HEK293T (cell line): Measurements from ENCODE around the gene FBLN2.

Experiments used
- ARNT ChIP-seq: fragments of 450-650 bp; IDR thresholded peaks from 2 replicates; pipeline ENCODE4 v1.6.1; 2017; ENCODE audit warnings: mild to moderate bottlenecking
- CTBP1 ChIP-seq: fragments of 450-650 bp; IDR thresholded peaks from 2 replicates; pipeline ENCODE4 v1.6.1; 2016; ENCODE audit warnings: borderline replicate concordance
- ELF4 ChIP-seq: fragments of 450-650 bp; IDR thresholded peaks from 2 replicates; pipeline ENCODE4 v1.6.1; 2017; ENCODE audit warnings: antibody characterized with exemption
- FOXK2 ChIP-seq: fragments of 450-650 bp; IDR thresholded peaks from 2 replicates; pipeline ENCODE4 v1.6.1; 2016; ENCODE audit warnings: mild to moderate bottlenecking
- FOXM1 ChIP-seq: fragments of 450-650 bp; IDR thresholded peaks from 2 replicates; pipeline ENCODE4 v1.6.1; 2017; ENCODE audit warnings: mild to moderate bottlenecking, borderline replicate concordance
- L3MBTL2 ChIP-seq: fragments of 450-650 bp; conservative IDR thresholded peaks from 2 replicates; pipeline ENCODE4 v1.6.1; 2016; ENCODE audit warnings: mild to moderate bottlenecking
- PKNOX1 ChIP-seq: fragments of 450-650 bp; IDR thresholded peaks from 2 replicates; pipeline ENCODE4 v1.6.1; 2016
- SP1 ChIP-seq: fragments of 450-650 bp; IDR thresholded peaks from 2 replicates; pipeline ENCODE4 v1.6.1; 2017

GRCh38 chr3:13587442-13587841, 38.5 kb downstream of the FBLN2 start:
- TF ChIP-seq FOXM1 (no peak), ELF4 (no peak), FOXK2 (no peak), SP1 (no peak), ARNT (no peak), L3MBTL2 (no peak), CTBP1 (no peak), PKNOX1 (no peak)
